H7 (cell line): Measurements from ENCODE around the gene GNLY. TPM values are rescaled to one million over a fixed set of nuclear protein-coding genes. Genes with fewer than 3 reads are reported as not detected.

Experiments
- DNase-seq: peaks from one replicate; pipeline ENCODE4 v3.0.0; 2012
- H3K27me3 ChIP-seq: 2 replicates; pipeline ENCODE4 v1.6.0; 2011; ENCODE audit warnings: mild to moderate bottlenecking, low read length; ENCODE audit not compliant: control insufficient read depth, insufficient read depth
- H3K36me3 ChIP-seq: replicated peaks from 2 replicates; pipeline ENCODE4 v1.5.1; 2011; ENCODE audit warnings: low read length; ENCODE audit not compliant: control insufficient read depth, insufficient read depth
- H3K4me3 ChIP-seq: 2 replicates; pipeline ENCODE4 v1.5.1; 2011; ENCODE audit warnings: low read depth, mild to moderate bottlenecking, control low read depth, low read length, moderate library complexity; ENCODE audit not compliant: insufficient read depth
- total RNA-seq: library from RNA; depleted of rRNA; stranded (reverse); fragments of >200 nt; shearing (Covaris generic); gene quantifications from 2 replicates; pipeline ENCODE4 v1.2.3, GENCODE V29; 2014

GNLY gene
- total RNA-seq, 1 experiment from 2014 or later = not detected

DNA sequence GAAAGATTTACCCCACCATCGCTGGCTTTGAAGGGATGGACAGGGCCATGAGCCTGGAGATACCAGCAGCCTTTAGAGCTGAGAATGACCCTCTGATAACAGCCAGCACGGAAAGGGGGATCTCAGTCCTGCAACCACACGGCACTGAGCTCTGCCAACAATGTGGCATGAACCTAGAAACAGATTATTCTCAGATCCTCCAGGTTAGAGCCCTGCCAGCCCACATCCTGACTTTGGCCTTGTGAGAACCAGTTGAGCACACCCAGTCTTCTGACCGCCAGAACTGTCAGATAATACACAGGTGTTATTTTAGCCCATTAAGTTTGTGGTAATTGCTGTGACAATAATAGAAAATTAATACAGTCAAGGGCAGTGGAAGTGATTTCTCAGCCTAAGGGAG is 9.4 kb upstream of the GNLY start:
- Histone ChIP-seq H3K27me3 (no peaks in the 10 kb centered on the region), H3K4me3 (no peak overlapping the region), H3K36me3 (no peaks in the 10 kb centered on the region)
- DNase-seq = no peak

DNA sequence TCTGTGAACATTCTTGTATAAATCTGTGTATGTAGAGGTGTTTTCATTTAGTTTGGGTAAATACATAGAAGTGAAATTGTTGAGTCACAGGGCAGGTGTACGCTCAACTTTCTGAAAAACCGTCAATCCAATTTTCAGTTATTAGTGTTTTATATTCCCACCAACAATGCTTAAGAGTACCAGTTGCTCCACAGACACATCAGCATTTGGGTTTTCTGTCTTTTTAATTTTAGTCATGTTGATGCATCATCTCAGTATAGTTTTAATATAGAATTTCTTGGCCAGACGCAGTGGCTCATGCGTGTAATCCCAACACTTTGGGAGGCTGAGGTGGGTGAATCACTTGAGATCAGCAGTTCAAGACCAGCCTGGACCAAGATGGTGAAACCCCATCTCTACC is 3.2 kb upstream of the GNLY start:
- H3K27me3 ChIP-seq = no peaks in the 10 kb centered on the region
- no peak for DNase-seq
- no peaks in the 10 kb centered on the region for H3K36me3 ChIP-seq
- H3K4me3 ChIP-seq = no peak overlapping the region

DNA sequence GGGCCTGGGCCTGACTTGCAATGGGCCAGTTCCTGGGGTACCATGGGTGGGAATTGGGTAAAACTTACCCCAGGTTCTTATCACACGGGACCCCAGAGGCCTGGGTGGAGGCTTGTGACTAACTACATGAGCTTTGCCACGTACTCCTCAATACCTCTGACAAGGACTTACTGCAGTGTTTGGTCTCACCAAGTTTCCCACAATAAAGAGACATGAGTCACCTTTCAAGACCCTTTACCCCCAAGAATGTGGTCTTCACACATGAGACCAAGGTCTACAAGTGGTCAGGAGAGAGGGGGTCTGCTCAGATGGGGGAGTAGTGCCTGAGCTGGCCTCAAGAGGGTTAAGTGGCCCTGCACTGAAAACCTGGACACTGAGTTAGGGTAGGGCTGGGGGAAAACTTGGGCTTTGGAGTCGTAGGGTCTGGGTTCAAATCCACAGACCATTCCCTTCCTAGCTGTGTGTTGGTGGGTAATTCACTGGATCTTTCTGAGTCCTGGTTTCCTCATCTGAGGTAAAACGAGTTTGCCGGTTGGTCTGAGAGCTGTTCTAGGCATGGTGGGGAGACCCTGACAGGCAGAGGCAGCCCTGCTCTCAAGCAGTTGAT is 2.0 kb upstream of the GNLY start:
- H3K36me3 ChIP-seq = no peaks in the 10 kb centered on the region
- no peak overlapping the region for H3K4me3 ChIP-seq
- no peak for DNase-seq
- H3K27me3 ChIP-seq = no peaks in the 10 kb centered on the region

- no peak overlapping the region for H3K4me3 ChIP-seq
- no peak for DNase-seq
- H3K36me3 ChIP-seq = no peaks in the 10 kb centered on the region
- no peaks in the 10 kb centered on the region for H3K27me3 ChIP-seq
Measured at GRCh38 chr2:85695121-85695520, 963 bp downstream of the GNLY start.

GRCh38 chr2:85695691-85696668 is 1.8 kb downstream of the GNLY start:
- H3K36me3 ChIP-seq = no peaks in the 10 kb centered on the region
- H3K27me3 ChIP-seq = no peaks in the 10 kb centered on the region
- DNase-seq = no peak
- H3K4me3 ChIP-seq = no peak overlapping the region

- Histone ChIP-seq H3K27me3 (no peaks in the 10 kb centered on the region), H3K4me3 (no peak overlapping the region), H3K36me3 (no peaks in the 10 kb centered on the region)
- no peak for DNase-seq
Measured at GRCh38 chr2:85697096-85697495, 2.9 kb downstream of the GNLY start.

GRCh38 chr2:85697716-85698115 is 3.6 kb downstream of the GNLY start:
- no peaks in the 10 kb centered on the region for H3K27me3 ChIP-seq
- H3K36me3 ChIP-seq = no peaks in the 10 kb centered on the region
- no peak overlapping the region for H3K4me3 ChIP-seq
- no peak for DNase-seq

DNA sequence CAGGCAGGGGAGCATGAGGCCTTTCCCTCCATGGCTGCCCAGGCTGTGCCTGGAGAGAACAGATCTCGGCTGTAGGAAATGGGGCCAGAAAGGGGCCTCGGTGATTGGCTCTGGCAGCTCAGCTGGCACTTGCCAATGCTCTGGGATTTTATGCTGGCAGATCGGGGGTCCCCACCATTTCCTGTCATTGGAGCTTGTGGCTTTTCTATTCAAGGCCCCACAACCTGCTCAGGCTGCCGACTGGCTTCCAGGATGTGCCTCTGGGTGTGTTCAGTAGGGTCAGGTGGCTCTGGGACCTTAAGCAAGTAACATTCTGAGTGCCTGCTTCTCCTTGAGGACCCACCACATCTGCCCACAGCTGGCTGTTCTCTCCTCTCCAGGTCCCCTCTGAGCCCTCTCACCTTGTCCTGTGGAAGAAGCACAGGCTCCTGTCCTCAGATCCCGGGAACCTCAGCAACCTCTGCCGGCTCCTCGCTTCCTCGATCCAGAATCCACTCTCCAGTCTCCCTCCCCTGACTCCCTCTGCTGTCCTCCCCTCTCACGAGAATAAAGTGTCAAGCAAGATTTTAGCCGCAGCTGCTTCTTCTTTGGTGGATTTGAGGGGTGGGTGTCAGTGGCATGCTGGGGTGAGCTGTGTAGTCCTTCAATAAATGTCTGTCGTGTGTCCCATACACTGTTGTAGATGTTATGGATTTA is 4.2 kb downstream of the GNLY start:
- Histone ChIP-seq H3K27me3 (no peaks in the 10 kb centered on the region), H3K4me3 (no peak overlapping the region), H3K36me3 (no peaks in the 10 kb centered on the region)
- no peak for DNase-seq

GRCh38 chr2:85698880-85699254 is 4.7 kb downstream of the GNLY start:
- DNase-seq = no peak
- no peaks in the 10 kb centered on the region for H3K36me3 ChIP-seq
- H3K27me3 ChIP-seq = no peaks in the 10 kb centered on the region
- no peak overlapping the region for H3K4me3 ChIP-seq

DNA sequence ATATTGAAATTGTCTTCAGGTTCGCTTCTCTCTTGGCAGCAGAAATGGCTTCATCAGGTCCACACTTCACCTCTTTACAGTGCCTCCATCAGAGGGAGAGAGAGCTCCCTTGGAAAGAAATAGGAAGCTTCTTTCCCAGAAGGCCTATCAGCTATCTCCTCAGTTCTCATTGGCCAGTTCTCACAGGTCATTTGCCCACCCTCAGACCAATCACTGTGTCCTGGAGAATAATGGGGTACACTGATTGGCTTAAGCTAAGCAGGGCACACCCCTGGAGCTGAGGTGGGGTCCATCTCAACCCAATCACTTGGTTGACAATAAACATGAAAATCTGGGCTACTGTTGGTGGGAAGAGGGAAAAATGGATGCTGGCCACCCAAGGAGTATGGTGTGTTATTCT is 5.2 kb downstream of the GNLY start:
- DNase-seq = no peak
- H3K4me3 ChIP-seq = no peak overlapping the region
- H3K27me3 ChIP-seq = no peaks in the 10 kb centered on the region
- no peaks in the 10 kb centered on the region for H3K36me3 ChIP-seq

DNA sequence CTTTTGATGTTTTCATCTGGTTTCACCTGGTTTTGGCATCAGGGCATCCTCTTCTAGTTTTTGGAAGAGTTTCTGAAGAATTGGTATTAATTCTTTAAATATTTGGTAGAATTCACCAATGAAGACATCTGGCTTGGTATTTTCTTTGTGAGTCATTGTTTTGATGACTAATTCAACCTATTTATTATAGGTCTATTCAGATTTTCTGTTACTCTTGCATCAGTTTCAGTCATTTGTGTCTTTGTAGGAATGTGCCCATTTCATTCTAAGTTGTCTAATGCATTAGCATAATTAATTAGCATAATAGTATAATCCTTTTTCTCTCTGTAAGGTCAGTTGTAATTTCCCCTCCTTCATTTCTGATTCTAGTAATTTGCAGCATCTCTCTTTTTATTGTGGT is 8.0 kb downstream of the GNLY start:
- H3K27me3 ChIP-seq = no peaks in the 10 kb centered on the region
- DNase-seq = no peak
- no peak overlapping the region for H3K4me3 ChIP-seq
- H3K36me3 ChIP-seq = no peaks in the 10 kb centered on the region

GRCh38 chr2:85702800-85703199 is 8.6 kb downstream of the GNLY start:
- Histone ChIP-seq H3K36me3 (no peaks in the 10 kb centered on the region), H3K4me3 (no peak overlapping the region), H3K27me3 (no peaks in the 10 kb centered on the region; the same call in 1 of the 2 replicates)
- no peak for DNase-seq

GRCh38 chr2:85703329-85703728 is 9.2 kb downstream of the GNLY start:
- H3K27me3 ChIP-seq = no peaks in the 10 kb centered on the region; the same call in 1 of the 2 replicates
- no peak overlapping the region for H3K4me3 ChIP-seq
- no peaks in the 10 kb centered on the region for H3K36me3 ChIP-seq
- DNase-seq = no peak

- H3K36me3 ChIP-seq = no peaks in the 10 kb centered on the region
- no peak for DNase-seq
- H3K27me3 ChIP-seq = no peaks in the 10 kb centered on the region; the same call in 1 of the 2 replicates
- H3K4me3 ChIP-seq = no peak overlapping the region
Measured at GRCh38 chr2:85704038-85704437, 9.9 kb downstream of the GNLY start.
